CD4-positive, alpha-beta T cell treated with Interleukin-1 beta for 1 hour (primary cell): ENCODE results near the gene ONECUT2.
"Not testable (repeated sequence)": the region's sequence is repeated elsewhere in the genome, so short reads cannot be mapped to it uniquely, and the experiment has no call there.

Experiments used
- DNase-seq, 2 donors: peaks; one replicate each; pipeline ENCODE4 v3.0.0-alpha.2; 2020 to 2022

The ONECUT2 gene

DNA sequence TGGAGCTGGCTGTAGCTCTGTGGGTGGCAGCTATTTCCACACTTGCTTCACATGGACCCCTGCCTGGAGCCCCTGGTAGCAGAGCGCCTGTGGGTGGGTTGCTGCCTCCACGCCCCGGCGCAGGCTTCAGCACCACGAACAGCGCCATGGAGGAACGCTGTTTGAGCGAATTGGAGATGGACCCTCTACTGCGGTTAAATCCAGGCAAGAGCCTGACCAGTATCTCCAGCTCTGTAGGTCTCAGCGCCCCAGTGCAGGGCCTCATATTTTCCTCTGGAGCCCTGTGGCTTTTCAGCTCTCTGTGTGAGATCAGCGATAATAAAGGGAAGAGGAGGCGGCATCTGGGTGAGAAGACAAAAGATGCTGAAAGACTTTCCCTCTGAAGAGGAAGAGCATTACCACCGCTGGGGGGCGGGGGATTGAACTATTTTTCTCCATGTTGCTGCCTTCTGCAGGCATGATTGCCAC, 12.0 kb downstream of the ONECUT2 start:
- DNase-seq, result no peak

DNA sequence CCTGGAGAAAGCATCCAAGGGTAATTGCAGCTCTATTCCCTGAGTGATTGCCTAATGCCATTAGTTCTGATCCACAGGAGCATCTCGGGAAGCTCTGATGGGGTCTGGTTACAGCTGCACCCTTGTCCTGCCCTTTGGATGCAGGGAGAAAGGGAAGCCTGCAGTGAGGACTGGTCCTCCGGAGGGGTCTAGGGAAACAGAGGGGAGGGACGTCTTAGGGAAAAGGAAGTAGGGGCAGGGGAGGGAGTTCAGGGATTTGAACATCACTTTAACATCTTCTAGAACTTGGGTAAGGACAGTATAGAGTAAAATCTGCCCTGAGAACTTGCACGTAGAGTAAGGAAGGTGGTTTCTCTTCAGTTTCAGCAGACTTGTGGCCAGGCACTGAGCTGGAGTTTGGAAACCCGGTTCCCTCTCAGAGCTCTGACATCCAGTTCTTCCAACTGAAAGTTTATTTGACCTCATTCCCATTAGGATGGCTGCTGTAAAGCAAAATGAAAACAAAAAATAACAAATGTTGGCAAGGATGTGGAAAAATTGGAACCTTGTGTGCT, 20.5 kb downstream of the ONECUT2 start:
- DNase-seq, result no peak

DNA sequence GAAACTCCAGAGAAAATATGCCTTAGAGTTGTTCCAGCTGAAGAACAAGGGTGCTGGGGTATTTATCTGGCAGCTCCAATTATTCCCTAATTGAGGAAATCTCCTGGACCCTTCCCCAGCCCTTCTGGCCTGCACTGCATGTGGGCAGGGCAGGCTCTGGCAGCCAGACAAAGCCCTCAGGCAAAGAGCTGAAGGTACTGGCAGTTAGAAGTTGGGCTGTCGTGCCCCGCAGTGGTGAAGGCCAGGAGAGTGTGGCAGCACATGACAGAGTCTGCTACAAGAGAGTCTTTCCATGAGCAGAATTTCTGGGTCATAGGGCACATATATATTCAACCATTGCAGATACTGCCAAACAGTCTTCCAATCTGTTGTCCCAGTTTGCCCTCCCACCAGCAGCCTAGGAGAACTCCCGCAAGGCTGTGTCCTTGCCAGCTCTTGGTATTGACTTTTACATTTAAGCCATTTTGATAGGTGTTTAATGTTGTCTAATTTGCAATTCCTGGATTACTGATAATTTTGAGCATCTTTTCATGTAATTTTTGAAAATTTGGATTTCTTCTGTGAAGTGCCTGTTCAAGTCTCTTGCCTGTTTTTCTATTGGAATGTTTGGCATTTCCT, 26.6 kb downstream of the ONECUT2 start:
- no peak for DNase-seq

DNA sequence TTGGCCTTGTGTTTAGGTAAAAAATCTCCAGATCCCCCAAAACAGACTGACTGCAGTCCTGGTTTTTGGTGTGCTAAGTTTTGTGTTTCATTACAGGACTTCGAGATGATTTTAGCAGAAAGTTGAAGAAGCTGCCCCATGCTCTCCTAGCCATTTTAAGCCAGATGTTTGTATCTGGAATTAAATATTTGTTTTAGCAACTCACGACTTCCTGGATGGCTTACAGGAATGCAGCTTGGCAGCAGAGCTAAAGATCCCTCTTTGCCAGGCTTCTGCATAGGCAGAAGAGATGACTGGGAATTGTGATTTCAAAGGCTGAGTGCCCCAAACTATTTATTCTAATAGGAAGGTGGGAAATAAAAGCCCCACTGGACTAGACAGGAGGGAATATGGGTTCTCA, 31.1 kb downstream of the ONECUT2 start:
- DNase-seq, result no peak

DNA sequence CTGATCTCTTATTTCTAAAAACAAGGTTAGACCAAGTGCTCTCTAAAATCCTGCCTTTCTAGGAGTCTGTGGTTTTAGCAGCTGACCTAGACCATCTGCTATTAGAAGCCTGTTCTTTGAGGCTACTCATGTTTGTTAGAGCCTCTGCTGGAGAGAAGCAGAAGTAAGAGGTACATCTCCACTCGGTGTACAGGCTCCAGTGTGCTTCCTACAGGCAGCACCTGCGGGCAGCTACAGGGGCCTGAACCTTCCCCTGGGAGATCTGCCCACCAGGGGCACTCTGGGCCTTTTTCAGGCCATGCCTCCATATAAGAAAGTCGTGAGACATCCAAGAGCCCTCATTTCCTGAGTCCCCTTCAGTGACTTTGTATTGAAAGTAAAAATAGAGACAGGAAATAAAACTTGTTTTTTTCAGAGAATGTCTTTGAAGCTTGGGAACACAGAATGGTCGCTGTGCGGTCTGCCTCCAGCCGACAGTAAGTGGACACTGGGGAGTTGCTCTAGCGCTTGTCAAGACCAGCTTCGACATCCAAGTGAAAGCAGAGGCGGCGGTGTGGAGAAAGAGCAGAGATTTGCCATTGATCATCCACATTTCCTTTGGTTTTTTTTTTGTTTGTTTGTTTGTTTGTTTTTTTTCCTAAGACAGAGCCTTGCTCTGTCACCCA, 31.7 kb downstream of the ONECUT2 start:
- DNase-seq, result no peak

DNA sequence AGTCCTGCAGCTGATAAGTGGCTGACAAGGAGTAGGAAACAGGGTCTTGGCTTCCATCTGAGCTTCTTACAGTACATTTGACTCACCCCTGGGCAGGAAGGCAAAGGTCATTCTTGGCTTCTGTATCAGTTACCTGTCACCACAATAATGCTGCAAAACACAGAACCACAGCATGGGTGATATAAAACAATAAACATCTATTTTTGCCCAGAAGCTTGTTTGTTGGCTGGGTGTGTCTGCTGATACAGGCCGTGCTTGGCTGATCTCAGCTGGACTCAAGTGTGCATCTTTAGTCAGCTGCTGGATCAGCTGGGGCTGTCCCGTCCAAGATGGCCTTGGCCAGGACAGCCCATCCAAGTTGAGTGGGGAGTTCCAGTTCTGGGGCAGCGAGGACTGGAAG, 34.7 kb downstream of the ONECUT2 start:
- DNase-seq, result no peak

DNA sequence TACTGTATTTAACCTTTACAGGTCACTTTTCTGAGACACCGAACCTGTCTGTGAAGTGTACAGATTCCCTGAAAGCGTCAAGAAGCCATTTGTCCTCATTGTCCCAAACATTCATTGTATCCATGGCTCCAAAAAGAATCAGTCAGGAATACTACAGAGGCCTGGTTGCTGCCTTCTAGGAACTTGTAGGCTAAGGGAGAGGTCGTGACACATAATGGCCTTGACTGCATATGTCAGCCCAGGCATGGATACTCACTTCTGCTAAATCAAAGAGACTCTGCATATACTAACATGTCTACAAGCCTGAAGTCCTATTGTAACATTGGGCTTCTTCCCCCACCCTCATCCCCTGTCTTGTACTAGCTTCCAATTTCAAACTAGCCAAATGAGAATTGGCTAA, 40.2 kb downstream of the ONECUT2 start:
- DNase-seq, result no peak

DNA sequence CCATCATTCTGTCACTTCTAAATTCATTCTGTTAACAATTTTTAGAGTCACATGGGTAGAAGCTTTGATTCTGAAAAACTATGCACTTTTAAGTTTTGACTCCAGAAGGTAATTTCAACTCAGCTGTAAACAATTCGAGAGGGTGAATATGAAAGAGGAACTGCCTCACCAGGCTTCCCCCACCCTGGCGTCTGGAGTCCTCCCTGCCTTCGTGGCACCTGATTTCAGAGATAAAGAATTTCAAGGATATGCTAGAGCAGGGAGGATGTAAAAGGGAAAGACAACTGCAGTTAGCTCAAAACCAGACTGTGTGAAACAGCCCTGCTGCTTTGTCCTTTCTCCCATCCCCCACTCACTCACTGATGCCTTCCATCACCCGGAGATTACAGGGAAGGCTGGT, 40.7 kb downstream of the ONECUT2 start:
- DNase-seq, result no peak

DNA sequence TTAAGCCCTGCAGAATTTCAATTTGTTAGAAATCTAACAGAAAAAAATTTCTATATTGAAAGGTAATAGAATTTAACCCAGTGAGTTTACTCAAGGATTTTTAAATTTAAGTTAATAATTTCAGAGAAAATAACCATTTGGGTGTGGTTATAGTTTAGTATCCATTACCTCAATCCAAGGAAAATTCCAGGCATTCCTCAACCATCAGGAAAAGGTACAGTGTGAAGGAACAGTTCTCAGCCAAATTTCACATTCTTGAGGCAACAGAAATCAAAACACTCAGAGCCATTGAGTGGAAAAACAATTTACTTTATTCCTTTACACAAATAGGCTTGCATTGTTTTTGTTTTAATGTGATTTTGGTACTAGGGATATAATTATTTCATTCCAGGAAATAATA, 45.6 kb downstream of the ONECUT2 start:
- DNase-seq, result no peak

DNA sequence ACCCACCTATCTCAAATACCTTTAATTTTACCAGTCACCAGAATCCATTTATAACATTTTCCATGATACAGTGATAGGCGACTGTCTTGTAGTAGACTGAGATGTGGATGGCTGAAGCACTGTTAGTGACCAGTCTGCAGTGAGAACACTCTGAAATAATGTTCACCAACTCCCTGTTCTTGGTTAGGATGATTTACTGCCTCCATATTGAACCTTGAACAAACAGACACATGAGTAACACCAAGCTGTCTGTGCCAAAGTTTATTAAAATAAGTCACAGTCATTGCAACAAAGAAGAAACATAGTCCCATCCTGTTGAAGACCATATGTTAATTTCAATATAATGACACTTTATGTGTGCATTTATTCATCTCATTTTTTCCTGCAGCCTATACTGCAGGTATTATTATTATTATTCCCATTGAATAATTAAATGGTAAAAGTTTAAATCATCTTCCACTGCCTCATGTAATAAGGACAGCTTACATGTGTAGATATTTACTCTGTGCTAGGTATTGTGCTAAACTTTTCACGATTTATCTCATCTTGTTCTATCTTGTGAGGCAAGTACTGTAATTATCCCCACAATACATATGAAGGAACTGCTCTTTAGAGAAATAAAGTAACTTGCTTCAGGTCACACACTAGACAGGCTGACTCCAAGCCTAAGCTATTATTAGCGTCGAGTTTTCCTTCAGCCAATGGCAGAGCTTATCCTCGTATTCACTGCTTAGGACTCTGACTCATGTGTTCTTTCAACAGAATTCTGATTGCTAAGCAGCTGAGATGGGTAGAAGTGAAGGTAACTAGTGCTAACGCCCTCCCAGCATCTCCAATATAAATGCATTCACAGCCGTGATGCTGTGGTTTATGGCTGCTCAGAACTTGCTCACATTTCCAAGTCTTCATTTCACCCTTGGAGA, 62.5 kb downstream of the ONECUT2 start:
- no peak for DNase-seq

DNA sequence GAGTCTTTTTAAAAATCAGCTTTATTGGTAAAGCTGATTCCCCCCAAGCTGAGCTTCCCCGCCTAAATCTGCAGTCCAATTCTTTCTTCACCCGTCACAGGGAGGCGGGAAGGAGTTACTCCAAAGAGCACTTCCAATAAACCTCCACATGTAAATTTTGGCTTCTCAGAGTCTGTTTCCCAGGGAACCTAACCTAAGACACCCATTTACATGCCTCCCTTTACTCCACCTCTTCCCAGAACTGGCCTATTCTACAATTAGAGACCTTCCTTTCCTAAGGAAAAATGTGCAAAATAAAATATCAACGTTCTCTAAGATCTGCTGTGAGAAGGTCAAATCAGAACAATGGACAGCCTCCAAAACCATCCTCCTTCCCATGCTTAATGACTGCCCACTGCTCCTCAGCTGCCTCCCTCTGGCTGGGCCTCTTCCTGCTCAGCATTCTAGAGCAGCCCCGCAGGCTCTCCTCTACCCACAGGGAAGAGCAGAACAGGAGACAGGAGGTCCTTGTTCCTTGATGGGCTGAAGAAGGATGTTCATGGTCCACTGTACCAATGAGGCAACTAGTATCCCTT, 63.6 kb downstream of the ONECUT2 start:
- no peak for DNase-seq

DNA sequence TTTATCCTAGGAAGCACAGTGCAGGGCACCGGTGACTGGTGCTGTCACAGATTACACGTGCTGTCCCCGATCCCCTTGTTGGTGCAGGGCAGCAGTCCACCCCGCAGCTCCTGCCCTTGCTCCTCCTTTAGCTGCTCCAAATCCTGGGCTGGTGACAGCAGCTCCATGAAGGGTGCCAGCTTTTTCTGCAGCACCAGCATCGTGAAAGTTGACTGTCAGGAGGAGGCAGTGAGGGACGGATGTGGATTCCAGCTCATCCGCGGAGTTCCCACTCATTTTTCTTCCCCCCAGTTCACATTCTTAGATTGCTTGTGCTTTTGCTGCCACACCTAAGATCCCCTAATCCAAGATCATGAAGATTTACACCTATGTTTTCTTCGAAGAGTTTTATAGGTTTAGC, 67.5 kb downstream of the ONECUT2 start:
- no peak for DNase-seq

DNA sequence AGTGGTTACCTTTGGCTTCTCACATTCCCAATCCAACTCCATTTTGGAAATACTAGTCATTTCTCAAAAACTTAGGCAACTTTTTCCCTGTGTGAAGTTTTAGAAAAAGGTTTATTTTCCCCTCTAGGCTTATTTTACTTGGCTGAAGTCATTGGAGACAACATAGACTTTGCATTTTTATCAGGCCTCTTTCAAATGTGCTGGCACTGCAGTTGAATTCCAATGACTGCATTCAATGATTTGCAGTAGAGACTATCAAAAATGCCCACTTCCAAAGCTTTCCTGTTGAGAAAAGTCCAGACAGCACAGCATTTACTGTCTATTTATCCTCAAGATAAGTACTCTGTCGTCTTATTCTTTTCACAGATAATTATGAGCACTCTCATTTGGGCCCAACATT, 70.1 kb downstream of the ONECUT2 start:
- no peak for DNase-seq

DNA sequence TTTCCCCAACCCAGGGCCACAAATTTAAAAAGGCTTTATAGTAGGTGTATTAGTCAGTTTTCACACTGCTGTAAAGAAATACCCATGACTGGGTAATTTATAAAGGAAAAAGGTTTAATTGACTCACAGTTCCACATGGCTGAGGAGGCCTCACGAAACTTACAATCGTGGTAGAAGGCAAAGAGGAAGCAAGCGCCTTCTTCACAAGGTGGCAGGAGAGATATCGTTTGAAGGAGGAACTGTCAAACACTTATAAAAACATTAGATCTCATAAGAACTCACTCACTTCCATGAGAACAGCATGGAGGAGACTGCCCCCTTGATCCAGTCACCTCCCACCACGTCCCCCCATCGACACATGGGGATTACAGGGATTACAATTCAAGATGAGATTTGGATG, 80.9 kb downstream of the ONECUT2 start:
- DNase-seq, result no peak

DNA sequence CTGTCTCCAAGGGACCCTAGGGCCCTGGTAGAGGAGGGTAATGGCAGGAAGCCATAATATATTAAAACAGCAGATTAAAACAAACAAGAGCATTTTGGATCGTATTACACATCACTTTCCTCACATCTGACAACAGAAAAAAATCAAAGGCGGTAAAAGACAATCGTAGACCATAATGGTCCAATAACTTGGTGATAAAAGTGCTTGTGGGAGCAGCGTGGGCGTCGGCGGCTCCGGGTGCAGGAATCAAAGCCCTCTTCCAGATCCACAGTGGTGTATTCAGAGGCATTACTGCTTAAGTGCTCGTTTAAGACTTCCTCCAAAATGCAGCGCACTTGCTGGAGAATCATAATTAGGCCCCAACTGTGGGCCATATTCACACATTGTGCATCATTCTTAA, 83.4 kb downstream of the ONECUT2 start:
- DNase-seq, result no peak

DNA sequence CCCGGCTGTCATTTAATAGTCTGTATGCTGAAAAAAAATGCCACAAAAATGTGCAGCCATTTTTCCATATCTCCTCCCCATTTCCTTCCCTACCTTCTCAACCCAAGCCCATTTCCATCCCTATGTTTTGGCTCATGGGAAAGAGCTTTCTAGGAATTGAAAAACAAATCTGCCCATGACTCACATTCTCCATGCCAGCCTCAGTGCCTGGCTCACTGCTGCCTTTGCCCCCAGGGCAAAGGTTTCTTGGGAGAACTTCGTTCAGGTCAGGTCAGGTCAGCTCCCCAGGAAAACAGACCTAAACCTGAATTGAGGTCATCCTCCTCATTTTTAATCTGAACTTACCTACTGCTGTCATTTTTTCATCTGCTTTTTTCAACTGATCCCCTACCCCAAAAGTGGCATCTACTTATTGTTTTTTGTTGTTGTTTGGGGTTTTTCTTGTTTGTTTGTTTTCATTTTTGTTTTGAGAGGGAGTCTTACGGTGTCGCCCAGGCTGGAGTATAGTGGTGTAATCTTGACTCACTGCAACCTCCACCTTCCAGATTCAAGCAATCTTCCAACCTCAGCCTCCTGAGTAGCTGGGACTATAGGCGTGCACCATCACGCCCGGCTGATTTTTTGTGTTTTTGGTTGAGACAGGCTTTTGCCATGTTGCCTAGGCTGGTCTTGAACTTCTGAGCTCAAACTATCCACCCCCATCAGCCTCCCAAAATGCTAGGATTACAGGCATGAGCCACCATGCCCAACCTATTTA, 84.7 kb downstream of the ONECUT2 start:
- DNase-seq, result no peak

DNA sequence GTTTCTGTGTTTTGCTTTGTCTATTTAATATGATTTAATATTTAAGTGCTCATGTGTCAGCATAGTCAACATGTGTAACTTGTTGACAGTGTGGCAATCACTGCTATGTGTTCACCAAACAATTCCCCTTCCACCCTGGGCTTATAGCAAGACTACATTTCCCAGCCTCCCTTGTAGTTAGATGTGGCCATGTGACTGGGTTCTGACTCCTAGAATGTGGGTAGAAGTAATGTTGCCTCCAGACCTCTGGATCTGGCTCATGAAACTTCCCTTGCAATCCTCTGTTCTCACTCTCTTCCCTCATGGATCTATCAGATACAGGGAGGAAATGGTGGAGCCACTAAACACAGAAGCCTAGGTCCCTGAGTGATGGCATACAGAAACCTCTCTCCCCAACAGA, 87.2 kb downstream of the ONECUT2 start:
- not testable (repeated sequence) for DNase-seq

DNA sequence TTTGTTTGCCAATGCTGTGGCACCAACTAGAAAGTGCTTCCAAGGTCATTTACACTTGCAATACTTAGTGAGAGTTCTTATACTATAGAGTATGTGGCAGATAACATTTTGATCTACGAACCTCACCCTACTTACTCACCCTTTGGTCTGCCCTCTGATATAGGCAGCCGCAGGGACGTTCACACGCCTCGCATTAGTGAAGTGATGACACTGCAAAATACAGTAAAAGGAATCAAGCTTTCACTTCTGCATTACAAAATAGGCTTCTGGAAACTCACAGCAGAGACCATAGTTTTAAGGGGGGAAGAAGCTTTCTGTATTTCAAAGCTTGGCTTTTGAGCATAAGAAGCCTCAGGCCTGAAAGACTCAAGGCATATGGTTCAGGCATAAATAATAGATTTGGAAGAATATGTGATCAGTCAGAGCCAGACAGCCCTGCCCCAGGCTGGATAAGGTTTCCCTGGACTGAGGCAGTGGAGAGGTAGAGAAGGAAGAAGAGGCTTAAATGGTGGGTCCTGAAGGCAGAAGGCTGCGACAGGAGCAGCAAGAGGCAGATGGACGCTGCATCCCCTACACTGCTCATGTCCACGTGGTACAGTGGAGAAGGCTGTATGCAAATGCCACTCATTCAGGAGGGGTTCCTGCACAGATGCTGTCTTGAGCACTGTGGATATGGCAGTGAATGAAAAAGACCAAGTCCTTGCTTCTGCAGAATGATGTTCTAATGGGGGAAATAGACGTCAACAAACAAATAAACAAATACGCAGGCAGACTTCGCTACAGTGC, 88.2 kb downstream of the ONECUT2 start:
- peak in 1 of 2 donors; percentile 26 for DNase-seq

DNA sequence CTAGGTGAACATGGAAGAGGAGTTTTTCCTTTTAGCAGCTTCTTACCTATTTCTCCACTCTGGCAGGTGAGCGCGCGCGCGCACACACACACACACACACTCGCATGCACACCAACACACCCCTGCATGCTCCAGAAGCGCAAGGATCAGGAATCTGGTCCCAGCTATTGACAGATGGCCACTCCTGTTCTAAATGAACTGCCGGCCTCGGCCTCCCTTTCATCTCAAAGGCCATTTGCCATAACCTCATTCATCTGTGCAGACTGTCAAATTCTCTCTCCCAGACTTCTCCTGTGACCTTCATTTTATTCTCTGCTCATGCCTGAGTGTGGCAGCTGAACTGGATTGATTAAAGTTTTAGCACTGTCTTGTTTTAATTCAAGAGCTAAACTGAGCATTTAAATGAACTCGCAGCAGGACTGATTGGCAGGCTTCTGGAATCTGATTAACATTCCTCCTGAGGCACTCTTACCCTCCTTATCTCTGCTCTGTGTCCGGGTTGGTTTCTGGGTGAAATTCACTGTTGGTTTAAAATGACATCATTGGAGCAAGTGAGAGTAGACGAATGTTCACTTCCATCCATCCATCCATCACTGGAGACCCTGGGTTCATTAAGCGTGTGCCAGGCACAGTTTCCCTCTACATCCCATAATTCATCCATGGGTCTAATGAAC, 92.5 kb downstream of the ONECUT2 start:
- no peak for DNase-seq

DNA sequence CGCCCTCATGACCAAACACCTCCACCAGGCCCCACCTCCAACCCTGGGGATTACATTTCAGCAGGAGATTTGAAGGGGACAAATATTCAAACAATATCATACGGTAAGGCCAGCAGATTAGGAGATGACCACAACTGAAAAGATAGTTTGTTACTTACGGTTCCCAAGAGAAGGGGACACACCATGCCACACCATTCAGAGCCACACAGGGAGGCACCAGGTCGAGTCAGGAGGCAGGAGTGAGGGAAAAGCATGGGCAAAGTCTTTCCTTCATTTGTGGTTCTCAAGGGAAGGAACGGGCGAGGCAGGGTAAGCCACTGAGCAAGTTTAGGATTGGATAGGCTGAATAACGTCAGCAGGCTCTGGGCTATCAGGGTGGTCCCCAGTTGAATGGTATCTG, 94.0 kb downstream of the ONECUT2 start:
- no peak for DNase-seq
